Measurements from ENCODE around the gene TOM1. TPM values are rescaled to one million over a fixed set of nuclear protein-coding genes. Genes with fewer than 3 reads are reported as not detected.
A peak's percentile ranks its signal among the peaks of the same experiment; 100 is the strongest.

TOM1 gene
- total and polyA plus RNA-seq, 2 of the 13 experiments (the other 11 are each of a cell fraction or from before 2014, with no cell fraction given) = 30.8 to 87.3 TPM

DNA sequence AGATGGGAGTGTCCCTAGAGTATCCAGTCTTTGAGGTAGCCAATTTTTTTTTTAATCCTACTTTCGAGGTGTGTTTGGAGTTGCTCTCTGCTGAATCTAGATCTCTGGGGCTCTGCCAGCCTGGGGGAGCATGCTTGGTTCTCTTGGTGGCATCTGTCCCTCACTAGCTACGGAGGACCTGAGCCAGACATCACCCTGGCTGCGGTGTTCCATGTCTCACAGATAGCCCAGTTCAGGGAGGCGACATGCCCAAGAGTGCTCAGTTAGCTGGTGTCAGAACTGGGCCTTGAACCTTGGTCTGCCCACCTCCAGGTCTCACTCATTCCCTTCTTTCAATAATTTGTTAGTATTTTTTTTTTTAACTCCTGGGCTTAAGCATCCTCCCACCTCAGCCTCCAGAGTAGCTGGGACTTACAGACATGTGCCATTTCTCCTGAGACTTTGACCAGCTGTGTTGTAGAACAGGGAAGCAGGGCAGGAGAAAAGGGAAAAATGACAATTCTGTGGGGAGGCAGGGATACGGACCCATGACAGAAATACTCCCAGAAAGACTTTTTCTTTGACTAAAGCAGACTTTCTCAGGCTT lies 81.8 kb downstream of the TOM1 start:
- TF ChIP-seq SRY (CRISPR knock-in tag; IDR thresholded peaks at IDR 0.05) (0 out of 2 replicates have a peak, but pooled peaks have one; percentile 1), ZSCAN29 (CRISPR knock-in tag; conservative IDR thresholded peaks at IDR 0.05) (no peak), ZNF598 (CRISPR knock-in tag; IDR thresholded peaks at IDR 0.05; ENCODE audit: borderline replicate concordance) (0 out of 2 replicates have a peak, but pooled peaks have one; percentile 9), HNF4A (CRISPR knock-in tag; IDR thresholded peaks at IDR 0.05) (peak; percentile 50; the same call in 1 of the 2 replicates), ZNF33B (CRISPR knock-in tag; IDR thresholded peaks at IDR 0.05) (0 out of 2 replicates have a peak, but pooled peaks have one; percentile 7), ZNF234 (CRISPR knock-in tag; conservative IDR thresholded peaks at IDR 0.05) (no peak), ASH2L (IDR thresholded peaks at IDR 0.05; ENCODE audit: insufficient read length, low read depth, low read length) (peak; percentile 16), ZNF124 (CRISPR knock-in tag; IDR thresholded peaks at IDR 0.05) (no peak), MAZ (IDR thresholded peaks at IDR 0.05; ENCODE audit: borderline replicate concordance, low read depth, low read length) (no peak), MAZ (CRISPR knock-in tag; IDR thresholded peaks at IDR 0.05; ENCODE audit: low read depth) (0 out of 2 replicates have a peak, but pooled peaks have one; percentile 58), ZKSCAN1 (IDR thresholded peaks at IDR 0.05; ENCODE audit: low read length) (no peak), KAT7 (CRISPR knock-in tag; IDR thresholded peaks at IDR 0.05; ENCODE audit: borderline replicate concordance) (0 out of 2 replicates have a peak, but pooled peaks have one; percentile 7), ZSCAN31 (CRISPR knock-in tag; IDR thresholded peaks at IDR 0.05; ENCODE audit: low read depth) (0 out of 2 replicates have a peak, but pooled peaks have one; percentile 35), SMARCE1 (IDR thresholded peaks at IDR 0.05; ENCODE audit: borderline replicate concordance) (no peak)
- in situ Hi-C loops (cut with HindIII; ENCODE audit: extremely low pct_ligation_motif_present, low pct_unique_long_range_greater_than_20kb) (no loop called here), intact Hi-C loops (cut with micrococcal nuclease; ENCODE audit: unreplicated experiment) (loop anchor here (1.0 to 2.0 kb wide), 2 partner anchors 15 to 31 kb away; no protein-coding TSS in a partner anchor)
- Histone ChIP-seq H2AFZ (ENCODE audit: low read length) (no peak overlapping the region), H3K79me2 (ENCODE audit: insufficient read depth, low read length) (peaks cover 22% of the 10 kb centered on the region), H3K27ac (ENCODE audit: extremely low read length, insufficient read depth, low read length) (peak overlapping the region; percentile 27), H3K9ac (ENCODE audit: insufficient read depth, low read depth, low read length) (peak overlapping the region; percentile 70), H3K4me1 (ENCODE audit: insufficient read depth, low read length) (peaks cover 83% of the 10 kb centered on the region), H3K9me3 (ENCODE audit: low read length) (no peaks in the 10 kb centered on the region), H3K27me3 (ENCODE audit: control insufficient read depth in 1 of 2, insufficient read depth in 2 of 2, low read length in 2 of 2) (no peaks in the 10 kb centered on the region; a peak in 1 of 5 replicates), H3K4me3 (replicated peaks in 1 of 3; ENCODE audit: insufficient read depth in 1 of 3, low read depth in 2 of 3, low read length in 3 of 3) (peak overlapping the region; percentile 61 to 92 (median 81)), H3K4me2 (ENCODE audit: low read depth, low read length) (peak overlapping the region; percentile 95), H3K36me3 (replicated peaks in 1 of 2; ENCODE audit: control insufficient read depth in 1 of 2, insufficient read depth in 2 of 2, low read length in 2 of 2) (peaks cover 4 to 13% of the 10 kb centered on the region in 2 experiments), H4K20me1 (ENCODE audit: insufficient read depth, low read length) (peaks cover 4% of the 10 kb centered on the region; the same call in 1 of the 2 replicates)
- 0% methylated on average over 5 of the region's 5 CpGs for WGBS (ENCODE audit: low lambda C conversion rate)
- peak; percentile 23 for FAIRE-seq
- no peak for DNase-seq (ENCODE audit: low spot score)
- ChIA-PET POLR2A (interaction anchor here (2.0 kb wide), 1 partner anchor 16 kb away, joined by 11 read pairs; no protein-coding TSS in a partner anchor), CTCF (ENCODE audit: low intra/inter-chr PET ratio, low total read pairs) (interaction anchor here (1.7 kb wide), 1 partner anchor 31 kb away, joined by 5 read pairs; no protein-coding TSS in a partner anchor)
- peak; percentile 19 for ATAC-seq
- BruUV-seq (replicated peaks) = TSS peak; percentile 60
